ENCODE results near the gene EMX1. TPM values are rescaled to one million over a fixed set of nuclear protein-coding genes. Genes with fewer than 3 reads are reported as not detected.
A peak's percentile ranks its signal among the peaks of the same experiment; 100 is the strongest.

Gene EMX1
- total and polyA plus RNA-seq, 2 of the 13 experiments (the other 11 are each of a cell fraction or from before 2014, with no cell fraction given): 0.62 to 4.9 TPM

GRCh38 chr2:72917138-72917876 is at the start of gene EMX1 (continued):
- no peak for TF ChIP-seq E2F2 (CRISPR knock-in tag; IDR thresholded peaks at IDR 0.05; ENCODE audit: borderline replicate concordance)
- TF ChIP-seq ZBTB37 (CRISPR knock-in tag; IDR thresholded peaks at IDR 0.05): no peak
- no peak for TF ChIP-seq SAFB2 (CRISPR knock-in tag; IDR thresholded peaks at IDR 0.05; ENCODE audit: borderline replicate concordance, low read depth)
- peak; percentile 37; the same call in 1 of the 2 replicates for TF ChIP-seq ZNF280B (CRISPR knock-in tag; IDR thresholded peaks at IDR 0.05; ENCODE audit: borderline replicate concordance)
- TF ChIP-seq ZNF431 (CRISPR knock-in tag; IDR thresholded peaks at IDR 0.05; ENCODE audit: borderline replicate concordance, low read depth): no peak
- no peak for TF ChIP-seq CHD4 (IDR thresholded peaks at IDR 0.05; ENCODE audit: borderline replicate concordance, low read length)
- TF ChIP-seq CHCHD3 (CRISPR knock-in tag; IDR thresholded peaks at IDR 0.05): no peak
- TF ChIP-seq ZBTB4 (CRISPR knock-in tag; IDR thresholded peaks at IDR 0.05; ENCODE audit: borderline replicate concordance): no peak
- TF ChIP-seq FOXA3 (CRISPR knock-in tag; IDR thresholded peaks at IDR 0.05): no peak
- TF ChIP-seq ATF1 (CRISPR knock-in tag; IDR thresholded peaks at IDR 0.05): no peak
- TF ChIP-seq KAT2B (IDR thresholded peaks at IDR 0.05; ENCODE audit: borderline replicate concordance, low read depth, low read length): no peak
- no peak for TF ChIP-seq SOX13 (IDR thresholded peaks at IDR 0.05)
- peak in 1 of 2 experiments; percentile 4; a peak in 1 of 4 replicates for TF ChIP-seq SOX13 (CRISPR knock-in tag; conservative IDR thresholded peaks at IDR 0.05 in 1 of 2, IDR thresholded peaks at IDR 0.05 in 1 of 2)
- TF ChIP-seq ZBTB10 (CRISPR knock-in tag; IDR thresholded peaks at IDR 0.05; ENCODE audit: borderline replicate concordance): no peak
- TF ChIP-seq CREB3 (CRISPR knock-in tag; IDR thresholded peaks at IDR 0.05): no peak
- TF ChIP-seq SRF (IDR thresholded peaks at IDR 0.05; ENCODE audit: low read depth, low read length): no peak
- no peak for TF ChIP-seq ZNF557 (CRISPR knock-in tag; IDR thresholded peaks at IDR 0.05)

Data from HepG2 (cell line).